Natural killer cell (primary cell): ENCODE results near the gene KDM4C. TPM values are rescaled to one million over a fixed set of nuclear protein-coding genes. Genes with fewer than 3 reads are reported as not detected.

ENCODE experiments used
- ATAC-seq, 3 donors: fragments of 150-1000 bp in 2 of 3; fragments of 200-7000 bp in 1 of 3; cut with Tn5 transposase; 1 replicate in 1 of 3; 2 replicates in 2 of 3; pipeline ENCODE4 v1.10.0; 2021; ENCODE audit warnings: mild to moderate bottlenecking in 2 of 3, moderate library complexity in 2 of 3
- DNase-seq, 2 donors: peaks; one replicate each; pipeline versions ENCODE4 v3.0.0 to v3.0.0-alpha.2; 2013 to 2021; ENCODE audit warnings: mixed read lengths in 1 of 2
- H3K27ac ChIP-seq: one replicate; pipeline ENCODE4 v1.5.1; 2013; ENCODE audit warnings: mild to moderate bottlenecking, low read length
- H3K27me3 ChIP-seq: one replicate; pipeline ENCODE4 v1.6.1; 2013; ENCODE audit warnings: low read length; ENCODE audit not compliant: control insufficient read depth, insufficient read depth
- H3K36me3 ChIP-seq: one replicate; pipeline ENCODE4 v1.6.1; 2013; ENCODE audit warnings: low read length; ENCODE audit not compliant: control insufficient read depth, insufficient read depth
- H3K4me1 ChIP-seq: one replicate; pipeline ENCODE4 v1.6.1; 2013; ENCODE audit warnings: low read length; ENCODE audit not compliant: control insufficient read depth, insufficient read depth
- H3K4me3 ChIP-seq: one replicate; pipeline ENCODE4 v1.5.1; 2013; ENCODE audit warnings: low read length
- H3K9me3 ChIP-seq: one replicate; pipeline ENCODE4 v1.6.1; 2013; ENCODE audit warnings: low read length; ENCODE audit not compliant: control insufficient read depth, insufficient read depth
- H3K27ac Mint-ChIP-seq, 2 donors: one replicate each; pipeline ENCODE4 v1.8.0; 2022; ENCODE audit warnings: mild to moderate bottlenecking in 2 of 2, mixed read lengths in 2 of 2, moderate library complexity in 1 of 2
- H3K27me3 Mint-ChIP-seq, 2 donors: one replicate each; pipeline ENCODE4 v1.8.0; 2022; ENCODE audit warnings: low read depth in 2 of 2, mixed read lengths in 2 of 2
- H3K36me3 Mint-ChIP-seq: one replicate; pipeline ENCODE4 v1.8.0; 2022; ENCODE audit warnings: mixed read lengths
- H3K4me1 Mint-ChIP-seq, 2 donors: one replicate each; pipeline ENCODE4 v1.8.0; 2022; ENCODE audit warnings: mixed read lengths in 2 of 2
- H3K4me3 Mint-ChIP-seq: one replicate; pipeline ENCODE4 v1.8.0; 2022; ENCODE audit warnings: mild to moderate bottlenecking, moderate library complexity, mixed read lengths
- H3K9me3 Mint-ChIP-seq, 2 donors: one replicate each; pipeline ENCODE4 v1.8.0; 2022; ENCODE audit warnings: mixed read lengths in 2 of 2
- WGBS: methylation state at CpG from one replicate; pipeline ENCODE4 v1.1.7; 2013; ENCODE audit warnings: missing lambda C conversion rate; ENCODE audit not compliant: insufficient coverage; 5-methylcytosine and 5-hydroxymethylcytosine counted together
- intact Hi-C: fragments of 100-400 bp; cut with micrococcal nuclease; formaldehyde crosslinking; loops from one replicate; pipeline ENCODE4 v1.14.2; 2022
- total RNA-seq, 4 donors: library from RNA; stranded (reverse); fragments of 120-200 nt in 1 of 4; gene quantifications; one replicate each; pipeline versions ENCODE4 v1.2.3 to v1.2.4, GENCODE V29; 2013 to 2022
- TF ChIP-seq, protein P1 (sequence below): fragments of 200-600 bp; IDR thresholded peaks from one replicate; pipeline ENCODE4 v1.8.0; 2022; ENCODE audit warnings: antibody characterized with exemption

Gene KDM4C
- total RNA-seq, 3 donors from 2014 or later (not counting 1 experiment from before 2014, with no cell fraction given) = 115 to 137 (median 116) TPM

DNA sequence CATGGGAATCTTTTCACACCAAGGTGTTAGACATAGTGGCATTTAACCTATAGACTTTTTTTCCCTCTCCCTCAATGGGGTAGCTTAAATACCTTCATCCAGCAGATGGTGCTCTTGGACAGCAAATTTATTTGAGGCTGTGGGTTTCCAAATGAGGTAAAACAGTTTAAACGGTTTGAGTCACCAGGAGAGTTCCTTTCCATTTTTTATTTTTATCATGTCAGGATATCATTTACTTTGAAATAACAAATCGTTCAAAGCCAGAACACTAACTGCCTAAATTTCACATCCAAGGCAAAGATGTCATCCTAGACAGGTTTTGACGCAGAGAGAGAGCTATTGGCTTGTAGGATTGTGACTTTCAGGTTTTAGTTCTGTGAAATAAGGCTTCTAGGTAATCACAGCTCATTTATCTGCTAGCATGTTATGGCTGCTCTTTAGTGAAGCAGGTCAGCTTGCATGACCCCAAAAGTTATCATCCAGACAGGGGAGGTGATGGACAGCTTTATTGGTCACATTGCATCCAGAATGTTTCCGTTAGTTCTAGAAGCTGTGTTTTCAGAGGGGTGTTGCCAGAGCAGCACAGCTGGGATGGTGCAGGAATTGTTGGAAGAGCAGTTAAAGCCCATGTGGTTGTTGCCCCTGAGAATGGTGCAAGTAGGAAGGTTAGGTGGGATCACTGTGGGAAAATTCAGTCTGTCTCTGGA is 69.8 kb downstream of the KDM4C start:
- Histone ChIP-seq H3K4me3 (no peak overlapping the region), H3K27ac (no peak overlapping the region), H3K4me1 (no peaks in the 10 kb centered on the region), H3K27me3 (no peaks in the 10 kb centered on the region), H3K9me3 (no peaks in the 10 kb centered on the region), H3K36me3 (peaks cover 27% of the 10 kb centered on the region)
- H3K36me3 Mint-ChIP-seq = no peaks in the 10 kb centered on the region
- 79% methylated on average over 3 of the region's 4 CpGs for WGBS
- TF ChIP-seq, protein P1, sequence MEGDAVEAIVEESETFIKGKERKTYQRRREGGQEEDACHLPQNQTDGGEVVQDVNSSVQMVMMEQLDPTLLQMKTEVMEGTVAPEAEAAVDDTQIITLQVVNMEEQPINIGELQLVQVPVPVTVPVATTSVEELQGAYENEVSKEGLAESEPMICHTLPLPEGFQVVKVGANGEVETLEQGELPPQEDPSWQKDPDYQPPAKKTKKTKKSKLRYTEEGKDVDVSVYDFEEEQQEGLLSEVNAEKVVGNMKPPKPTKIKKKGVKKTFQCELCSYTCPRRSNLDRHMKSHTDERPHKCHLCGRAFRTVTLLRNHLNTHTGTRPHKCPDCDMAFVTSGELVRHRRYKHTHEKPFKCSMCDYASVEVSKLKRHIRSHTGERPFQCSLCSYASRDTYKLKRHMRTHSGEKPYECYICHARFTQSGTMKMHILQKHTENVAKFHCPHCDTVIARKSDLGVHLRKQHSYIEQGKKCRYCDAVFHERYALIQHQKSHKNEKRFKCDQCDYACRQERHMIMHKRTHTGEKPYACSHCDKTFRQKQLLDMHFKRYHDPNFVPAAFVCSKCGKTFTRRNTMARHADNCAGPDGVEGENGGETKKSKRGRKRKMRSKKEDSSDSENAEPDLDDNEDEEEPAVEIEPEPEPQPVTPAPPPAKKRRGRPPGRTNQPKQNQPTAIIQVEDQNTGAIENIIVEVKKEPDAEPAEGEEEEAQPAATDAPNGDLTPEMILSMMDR = peak; percentile 65
- intact Hi-C loops = no loop called here
- peak in 2 of 3 donors; percentile 24 to 66 for ATAC-seq
- peak overlapping the region; percentile 67 to 82 for H3K27ac Mint-ChIP-seq
- peak in 1 of 2 donors; percentile 64 for DNase-seq
- H3K27me3 Mint-ChIP-seq = no peaks in the 10 kb centered on the region
- H3K4me3 Mint-ChIP-seq = no peak overlapping the region
- peaks cover 10 to 34% of the 10 kb centered on the region in 2 donors for H3K4me1 Mint-ChIP-seq
- no peaks in the 10 kb centered on the region for H3K9me3 Mint-ChIP-seq

DNA sequence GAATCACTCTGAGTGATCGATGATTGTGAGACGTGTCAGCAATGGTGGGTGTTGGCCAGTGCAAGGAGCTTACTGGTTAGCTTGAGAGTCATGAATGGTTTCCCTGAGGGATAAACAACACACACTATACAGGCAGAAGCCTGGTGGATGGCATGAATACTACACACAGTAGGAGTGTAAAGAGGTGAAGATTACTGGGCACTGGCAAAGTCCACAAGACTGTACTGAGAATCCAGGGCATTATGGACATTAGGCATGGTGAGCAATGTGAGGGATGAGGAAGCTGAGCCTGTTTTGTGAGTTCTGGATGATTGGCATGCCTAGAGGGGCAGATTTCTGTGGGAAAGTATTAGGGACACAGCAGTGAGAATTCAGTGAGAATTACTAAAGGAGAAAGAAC is 71.3 kb downstream of the KDM4C start:
- Mint-ChIP-seq H3K4me1 (peaks cover 8 to 21% of the 10 kb centered on the region in 2 donors), H3K36me3 (no peaks in the 10 kb centered on the region), H3K4me3 (no peak overlapping the region), H3K27me3 (no peaks in the 10 kb centered on the region), H3K27ac (peak overlapping the region; percentile 1 to 85), H3K9me3 (no peaks in the 10 kb centered on the region)
- Histone ChIP-seq H3K9me3 (no peaks in the 10 kb centered on the region), H3K4me1 (no peaks in the 10 kb centered on the region), H3K27me3 (no peaks in the 10 kb centered on the region), H3K36me3 (peaks cover 16% of the 10 kb centered on the region), H3K4me3 (no peak overlapping the region), H3K27ac (no peak overlapping the region)
- ATAC-seq = no peak
- TF ChIP-seq, protein P1 = no peak
- 100% methylated on average over 2 of the region's 2 CpGs for WGBS
- intact Hi-C loops = no loop called here
- DNase-seq = no peak

DNA sequence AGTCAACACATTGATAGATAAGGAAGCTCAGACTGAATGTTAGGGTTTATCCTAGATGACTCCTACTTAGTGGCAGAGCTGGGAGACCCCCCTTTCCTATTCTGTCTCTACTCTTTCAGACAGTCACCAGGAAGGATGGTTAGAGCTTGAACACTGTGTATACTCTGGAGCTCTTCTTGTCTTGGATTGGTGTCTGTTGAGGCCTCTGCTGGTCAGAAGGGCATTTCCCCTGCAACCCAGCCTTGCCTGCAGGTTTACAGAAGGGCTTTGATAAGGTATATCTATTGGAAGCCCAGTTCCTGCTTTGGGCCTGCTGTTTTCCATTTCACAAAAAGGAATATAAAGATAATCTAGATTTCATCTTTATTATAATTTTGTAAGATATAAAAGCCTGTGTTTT is 71.8 kb downstream of the KDM4C start:
- TF ChIP-seq, protein P1 = no peak
- Mint-ChIP-seq H3K9me3 (no peaks in the 10 kb centered on the region), H3K27ac (peak overlapping the region; percentile 1 to 85), H3K36me3 (no peaks in the 10 kb centered on the region), H3K4me1 (peaks cover 8 to 18% of the 10 kb centered on the region in 2 donors), H3K27me3 (no peaks in the 10 kb centered on the region), H3K4me3 (no peak overlapping the region)
- intact Hi-C loops = no loop called here
- no peaks in the 10 kb centered on the region for H3K27me3 ChIP-seq
- H3K9me3 ChIP-seq = no peaks in the 10 kb centered on the region
- no peak overlapping the region for H3K4me3 ChIP-seq
- H3K36me3 ChIP-seq = peaks cover 17% of the 10 kb centered on the region
- no peaks in the 10 kb centered on the region for H3K4me1 ChIP-seq
- DNase-seq (no peak), ATAC-seq (no peak)
- H3K27ac ChIP-seq = no peak overlapping the region
